Ramos (cell line): ENCODE results near the gene TPP1.

Experiments
- in situ Hi-C: fragments of 300-500 bp; cut with MboI; formaldehyde crosslinking; loops from one replicate; pipeline ENCODE4 v1.14.3; 2022; ENCODE audit warnings: low sequenced_read_pairs; ENCODE audit not compliant: unreplicated experiment

TPP1 gene

GRCh38 chr11:6599449-6599848 is 19.8 kb downstream of the TPP1 start:
- in situ Hi-C loops = no loop called here

GRCh38 chr11:6598555-6598954 is 20.7 kb downstream of the TPP1 start:
- in situ Hi-C loops = no loop called here

GRCh38 chr11:6596239-6596877 is 22.9 kb downstream of the TPP1 start:
- in situ Hi-C loops = no loop called here

GRCh38 chr11:6594142-6594768 is 25.0 kb downstream of the TPP1 start:
- in situ Hi-C loops = no loop called here

- in situ Hi-C loops = no loop called here
Observed at GRCh38 chr11:6588018-6588417, 31.2 kb downstream of the TPP1 start.

GRCh38 chr11:6587360-6587953 is 31.8 kb downstream of the TPP1 start:
- in situ Hi-C loops = no loop called here

GRCh38 chr11:6586434-6587359 is 32.5 kb downstream of the TPP1 start:
- in situ Hi-C loops = no loop called here

- in situ Hi-C loops = no loop called here
Observed at GRCh38 chr11:6584528-6584927, 34.7 kb downstream of the TPP1 start.

GRCh38 chr11:6583584-6583983 is 35.6 kb downstream of the TPP1 start:
- in situ Hi-C loops = no loop called here

- in situ Hi-C loops = no loop called here
Observed at GRCh38 chr11:6579681-6580080, 39.5 kb downstream of the TPP1 start.

- in situ Hi-C loops = no loop called here
Observed at GRCh38 chr11:6578134-6578533, 41.1 kb downstream of the TPP1 start.

- in situ Hi-C loops = no loop called here
Observed at GRCh38 chr11:6576471-6577373, 42.5 kb downstream of the TPP1 start.

GRCh38 chr11:6574816-6575715 is 44.2 kb downstream of the TPP1 start:
- in situ Hi-C loops = no loop called here

- in situ Hi-C loops = no loop called here
Observed at GRCh38 chr11:6572215-6572614, 47.0 kb downstream of the TPP1 start.

- in situ Hi-C loops = no loop called here
Observed at GRCh38 chr11:6571434-6572008, 47.7 kb downstream of the TPP1 start.

GRCh38 chr11:6570691-6571427 is 48.4 kb downstream of the TPP1 start:
- in situ Hi-C loops = no loop called here

GRCh38 chr11:6569706-6570105 is 49.5 kb downstream of the TPP1 start:
- in situ Hi-C loops = no loop called here
